ENCODE data around the gene CNTLN.
A peak's percentile ranks its signal among the peaks of the same experiment; 100 is the strongest.

CNTLN gene

GRCh38 chr9:17121264-17121663 is 13.6 kb upstream of the CNTLN start:
- CTCF ChIA-PET = no interaction called here
- no peak for DNase-seq (ENCODE audit: low read depth, low spot score)
- H3K4me3 ChIP-seq (ENCODE audit: low read depth, low read length) = no peak overlapping the region
- TF ChIP-seq, protein P1, sequence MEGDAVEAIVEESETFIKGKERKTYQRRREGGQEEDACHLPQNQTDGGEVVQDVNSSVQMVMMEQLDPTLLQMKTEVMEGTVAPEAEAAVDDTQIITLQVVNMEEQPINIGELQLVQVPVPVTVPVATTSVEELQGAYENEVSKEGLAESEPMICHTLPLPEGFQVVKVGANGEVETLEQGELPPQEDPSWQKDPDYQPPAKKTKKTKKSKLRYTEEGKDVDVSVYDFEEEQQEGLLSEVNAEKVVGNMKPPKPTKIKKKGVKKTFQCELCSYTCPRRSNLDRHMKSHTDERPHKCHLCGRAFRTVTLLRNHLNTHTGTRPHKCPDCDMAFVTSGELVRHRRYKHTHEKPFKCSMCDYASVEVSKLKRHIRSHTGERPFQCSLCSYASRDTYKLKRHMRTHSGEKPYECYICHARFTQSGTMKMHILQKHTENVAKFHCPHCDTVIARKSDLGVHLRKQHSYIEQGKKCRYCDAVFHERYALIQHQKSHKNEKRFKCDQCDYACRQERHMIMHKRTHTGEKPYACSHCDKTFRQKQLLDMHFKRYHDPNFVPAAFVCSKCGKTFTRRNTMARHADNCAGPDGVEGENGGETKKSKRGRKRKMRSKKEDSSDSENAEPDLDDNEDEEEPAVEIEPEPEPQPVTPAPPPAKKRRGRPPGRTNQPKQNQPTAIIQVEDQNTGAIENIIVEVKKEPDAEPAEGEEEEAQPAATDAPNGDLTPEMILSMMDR (IDR thresholded peaks at IDR 0.05; ENCODE audit: insufficient read depth, low read length, missing control alignments) = no peak
- POLR2A ChIA-PET = no interaction called here

DNA sequence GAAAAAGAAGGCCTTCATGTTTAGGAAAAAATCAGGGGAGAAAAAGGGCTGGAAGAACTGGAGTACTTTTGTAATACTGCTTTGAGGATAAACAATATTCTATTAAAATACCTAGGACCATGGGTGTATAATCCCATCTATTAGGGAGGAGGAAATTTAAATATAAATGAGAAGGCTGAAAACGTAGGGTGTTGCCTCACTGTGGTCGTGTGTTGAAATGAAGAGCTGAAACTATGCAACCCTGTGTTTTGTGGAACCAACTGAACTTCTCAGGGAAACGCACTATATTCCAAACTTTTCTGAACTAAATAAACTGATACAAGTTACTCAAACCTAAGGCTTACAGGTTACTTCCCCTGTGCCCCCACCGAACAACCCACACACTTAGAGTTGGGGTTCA is 4.5 kb upstream of the CNTLN start:
- H3K4me3 ChIP-seq (ENCODE audit: low read depth, low read length) = no peak overlapping the region
- TF ChIP-seq, protein P1 (IDR thresholded peaks at IDR 0.05; ENCODE audit: insufficient read depth, low read length, missing control alignments) = no peak
- no peak for DNase-seq (ENCODE audit: low read depth, low spot score)
- POLR2A ChIA-PET = no interaction called here
- CTCF ChIA-PET = interaction anchor here (1.3 kb wide), 1 partner anchor 13 kb away, joined by 4 read pairs; no protein-coding TSS in a partner anchor

GRCh38 chr9:17130725-17131124 is 4.1 kb upstream of the CNTLN start:
- TF ChIP-seq, protein P1 (IDR thresholded peaks at IDR 0.05; ENCODE audit: insufficient read depth, low read length, missing control alignments) = no peak
- ChIA-PET CTCF (interaction anchor here (1.3 kb wide), 1 partner anchor 13 kb away, joined by 4 read pairs; no protein-coding TSS in a partner anchor), POLR2A (no interaction called here)
- no peak for DNase-seq (ENCODE audit: low read depth, low spot score)
- no peak overlapping the region for H3K4me3 ChIP-seq (ENCODE audit: low read depth, low read length)

- H3K4me3 ChIP-seq (ENCODE audit: low read depth, low read length) = no peak overlapping the region
- DNase-seq (ENCODE audit: low read depth, low spot score) = no peak
- POLR2A ChIA-PET = no interaction called here
- CTCF ChIA-PET = interaction anchor here (1.3 kb wide), 1 partner anchor 14 kb away, joined by 4 read pairs; no protein-coding TSS in a partner anchor
- TF ChIP-seq, protein P1 (IDR thresholded peaks at IDR 0.05; ENCODE audit: insufficient read depth, low read length, missing control alignments) = no peak
These were observed 3.3 kb upstream of the CNTLN start for GRCh38 chr9:17131494-17131893.

DNA sequence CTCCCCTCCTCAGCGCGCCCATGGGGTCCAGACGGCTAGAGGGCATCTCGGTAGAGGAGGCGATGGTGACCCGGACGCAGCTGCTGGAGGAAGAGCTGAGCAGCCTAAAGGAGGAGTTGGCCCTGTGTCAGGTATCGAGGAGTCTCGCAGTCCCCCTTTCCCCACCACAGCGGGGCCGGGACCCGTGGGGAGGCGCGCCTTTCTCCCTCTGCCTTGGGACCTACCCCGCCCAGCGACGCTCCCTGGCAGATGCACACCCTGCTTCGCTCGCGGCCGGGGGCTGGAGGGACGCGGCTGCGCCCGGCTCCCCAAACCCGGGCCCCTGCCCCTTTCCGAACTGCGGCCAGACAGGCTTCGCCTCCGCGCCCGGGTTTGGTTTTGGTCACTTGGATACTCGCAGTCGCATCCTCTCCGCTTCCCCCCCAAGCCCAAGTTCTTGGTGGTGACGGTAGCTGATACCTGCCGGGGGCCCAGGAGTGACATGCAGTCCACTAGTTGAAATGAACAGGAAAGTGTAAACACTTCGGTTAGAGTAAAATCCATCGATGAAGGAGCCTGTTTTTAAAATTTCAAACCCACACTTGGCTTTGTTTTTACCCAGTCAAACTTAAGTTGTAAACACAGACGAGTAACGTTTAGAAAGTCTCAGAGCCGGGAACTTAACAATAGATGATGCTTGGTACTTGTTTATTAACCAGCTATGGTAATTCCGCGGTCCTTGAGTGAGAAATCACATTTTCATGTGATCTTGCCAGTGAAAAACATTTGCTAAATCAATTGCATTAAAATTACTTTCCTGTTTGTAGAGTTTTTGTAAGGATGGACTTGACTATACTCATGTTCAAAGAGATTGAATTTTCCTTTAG is 688 bp downstream of the CNTLN start:
- ChIA-PET CTCF (interaction anchor here (5.1 kb wide), 1 partner anchor 18 kb away, joined by 42 read pairs; no protein-coding TSS in a partner anchor), POLR2A (no interaction called here)
- H3K4me3 ChIP-seq (ENCODE audit: low read depth, low read length) = peak overlapping the region; percentile 96
- DNase-seq (ENCODE audit: low read depth, low spot score) = no peak
- TF ChIP-seq, protein P1 (IDR thresholded peaks at IDR 0.05; ENCODE audit: insufficient read depth, low read length, missing control alignments) = no peak

DNA sequence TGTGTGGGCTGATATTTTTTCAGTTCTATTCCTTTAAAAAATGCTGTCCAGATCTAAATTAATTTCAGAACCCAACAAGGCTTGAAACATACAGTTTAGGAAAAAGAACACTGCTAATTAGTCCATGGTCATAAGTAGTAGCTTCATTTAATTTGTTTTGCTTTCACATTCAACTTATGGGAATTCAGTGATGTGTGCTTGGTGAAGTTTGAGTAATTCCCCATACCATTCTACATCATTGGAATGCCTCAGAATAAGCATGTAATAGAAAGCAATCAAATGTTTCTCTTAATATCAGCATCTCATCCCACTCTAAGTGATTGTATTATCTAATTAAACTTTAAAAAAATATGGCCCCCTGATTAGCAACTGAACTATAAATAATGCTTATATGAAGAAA is 2.7 kb downstream of the CNTLN start:
- no peak overlapping the region for H3K4me3 ChIP-seq (ENCODE audit: low read depth, low read length)
- ChIA-PET POLR2A (no interaction called here), CTCF (interaction anchor here (1.3 kb wide), 1 partner anchor 21 kb away, joined by 3 read pairs; no protein-coding TSS in a partner anchor)
- TF ChIP-seq, protein P1 (IDR thresholded peaks at IDR 0.05; ENCODE audit: insufficient read depth, low read length, missing control alignments) = no peak
- peak; percentile 17 for DNase-seq (ENCODE audit: low read depth, low spot score)
